Trophoblast cell (in vitro differentiated cells and primary cell): ENCODE data around the gene PRIM2.

Source experiments
- DNase-seq, 2 donors: peaks; one replicate each; pipeline ENCODE4 v3.0.0-alpha.2; 2016
- H2AFZ ChIP-seq: 2 replicates; pipeline ENCODE4 v1.6.1; 2013; ENCODE audit warnings: low read length, moderate library complexity, mild to moderate bottlenecking; ENCODE audit not compliant: insufficient read depth, poor library complexity
- H2AK5ac ChIP-seq: 2 replicates; pipeline ENCODE4 v1.6.1; 2013; ENCODE audit warnings: mild to moderate bottlenecking, low read length
- H2BK120ac ChIP-seq: 2 replicates; pipeline ENCODE4 v1.6.1; 2013; ENCODE audit warnings: low read length, mild to moderate bottlenecking, moderate library complexity; ENCODE audit not compliant: insufficient read depth, poor library complexity
- H2BK12ac ChIP-seq: 2 replicates; pipeline ENCODE4 v1.6.1; 2013; ENCODE audit warnings: mild to moderate bottlenecking, low read length, moderate library complexity
- H2BK5ac ChIP-seq: 2 replicates; pipeline ENCODE4 v1.6.1; 2013; ENCODE audit warnings: low read length, low read depth, moderate library complexity, mild to moderate bottlenecking; ENCODE audit not compliant: poor library complexity
- H3K14ac ChIP-seq: 2 replicates; pipeline ENCODE4 v1.6.1; 2013; ENCODE audit warnings: mild to moderate bottlenecking, low read length
- H3K18ac ChIP-seq: 2 replicates; pipeline ENCODE4 v1.6.1; 2013; ENCODE audit warnings: mild to moderate bottlenecking, low read length
- H3K23ac ChIP-seq: 2 replicates; pipeline ENCODE4 v1.6.1; 2013; ENCODE audit warnings: low read length
- H3K27ac ChIP-seq: 2 replicates; pipeline ENCODE4 v1.5.1; 2013; ENCODE audit warnings: low read depth, mild to moderate bottlenecking, inconsistent platforms, low read length, moderate library complexity
- H3K27me3 ChIP-seq: 2 replicates; pipeline ENCODE4 v1.6.1; 2013; ENCODE audit warnings: inconsistent platforms, mild to moderate bottlenecking, low read length, moderate library complexity; ENCODE audit not compliant: insufficient read depth
- H3K36me3 ChIP-seq, 2 experiments: 1 replicate in 1 of 2; 2 replicates in 1 of 2; pipeline ENCODE4 v1.6.1; 2013; ENCODE audit warnings: low read length in 2 of 2, mild to moderate bottlenecking in 2 of 2, moderate library complexity in 1 of 2; ENCODE audit not compliant: insufficient read depth in 2 of 2, control insufficient read depth in 1 of 2
- H3K4ac ChIP-seq: 2 replicates; pipeline ENCODE4 v1.6.1; 2013; ENCODE audit warnings: low read depth, mild to moderate bottlenecking, low read length, moderate library complexity
- H3K4me1 ChIP-seq, 2 experiments: 1 replicate in 1 of 2; 2 replicates in 1 of 2; pipeline ENCODE4 v1.6.1; 2013; ENCODE audit warnings: low read length in 2 of 2, mild to moderate bottlenecking in 2 of 2, moderate library complexity in 1 of 2; ENCODE audit not compliant: insufficient read depth in 2 of 2, control insufficient read depth in 1 of 2
- H3K4me2 ChIP-seq: 2 replicates; pipeline ENCODE4 v1.6.1; 2013; ENCODE audit warnings: inconsistent platforms, mild to moderate bottlenecking, low read length, moderate library complexity
- H3K4me3 ChIP-seq: 2 replicates; pipeline ENCODE4 v1.5.1; 2013; ENCODE audit warnings: mild to moderate bottlenecking, low read depth, low read length, inconsistent platforms
- H3K79me1 ChIP-seq: one replicate; pipeline ENCODE4 v1.6.1; 2013; ENCODE audit warnings: low read length
- H3K79me2 ChIP-seq: 2 replicates; pipeline ENCODE4 v1.6.1; 2013; ENCODE audit warnings: low read length, mild to moderate bottlenecking; ENCODE audit not compliant: control insufficient read depth, insufficient read depth, poor library complexity
- H3K9ac ChIP-seq: 2 replicates; pipeline ENCODE4 v1.6.1; 2013; ENCODE audit warnings: mild to moderate bottlenecking, low read length
- H3K9me3 ChIP-seq: 2 replicates; pipeline ENCODE4 v1.6.1; 2013; ENCODE audit warnings: low read depth, mild to moderate bottlenecking, control low read depth, inconsistent platforms, low read length; ENCODE audit not compliant: insufficient read depth
- H4K12ac ChIP-seq: 2 replicates; pipeline ENCODE4 v1.6.1; 2013; ENCODE audit warnings: low read depth, mild to moderate bottlenecking, low read length, moderate library complexity
- H4K8ac ChIP-seq: 2 replicates; pipeline ENCODE4 v1.6.1; 2013; ENCODE audit warnings: low read depth, mild to moderate bottlenecking, low read length, moderate library complexity
- H4K91ac ChIP-seq: one replicate; pipeline ENCODE4 v1.6.1; 2013; ENCODE audit warnings: low read depth, mild to moderate bottlenecking, low read length, moderate library complexity
- WGBS: extraction: QIAGEN DNeasy Blood & Tissue Kit; methylation state at CpG from one replicate; pipeline ENCODE4 v1.1.7; 2013; ENCODE audit warnings: missing lambda C conversion rate; ENCODE audit not compliant: insufficient read length, insufficient coverage; ENCODE audit errors: extremely low coverage; 5-methylcytosine and 5-hydroxymethylcytosine counted together

The PRIM2 gene

GRCh38 chr6:57303931-57304681 lies 13.3 kb upstream of the PRIM2 start:
- Histone ChIP-seq H4K8ac (no peak overlapping the region), H3K4ac (no peak overlapping the region), H2AFZ (no peak overlapping the region), H3K9ac (no peak overlapping the region), H3K4me1 (no peaks in the 10 kb centered on the region), H2AK5ac (no peak overlapping the region), H2BK120ac (no peak overlapping the region), H4K91ac (no peak overlapping the region), H3K4me3 (no peak overlapping the region), H3K9me3 (no peaks in the 10 kb centered on the region), H2BK5ac (no peak overlapping the region), H3K27ac (no peak overlapping the region), H3K27me3 (no peaks in the 10 kb centered on the region), H2BK12ac (no peak overlapping the region), H3K79me2 (no peaks in the 10 kb centered on the region), H3K79me1 (no peaks in the 10 kb centered on the region), H3K36me3 (no peaks in the 10 kb centered on the region), H3K14ac (no peak overlapping the region), H3K23ac (no peak overlapping the region), H4K12ac (no peak overlapping the region), H3K18ac (no peak overlapping the region), H3K4me2 (no peak overlapping the region)
- no CpG with 5 or more reads among the region's 1 CpG for WGBS
- DNase-seq = no peak

GRCh38 chr6:57305107-57305506 lies 12.3 kb upstream of the PRIM2 start:
- no peak overlapping the region for H3K18ac ChIP-seq
- H3K79me1 ChIP-seq = no peaks in the 10 kb centered on the region
- H2BK120ac ChIP-seq = no peak overlapping the region
- no peak overlapping the region for H2BK12ac ChIP-seq
- no peaks in the 10 kb centered on the region for H3K4me1 ChIP-seq
- H3K9ac ChIP-seq = no peak overlapping the region
- H4K8ac ChIP-seq = no peak overlapping the region
- H3K27ac ChIP-seq = no peak overlapping the region
- H3K4me3 ChIP-seq = no peak overlapping the region
- H2BK5ac ChIP-seq = no peak overlapping the region
- H3K27me3 ChIP-seq = no peaks in the 10 kb centered on the region
- no peaks in the 10 kb centered on the region for H3K9me3 ChIP-seq
- H3K14ac ChIP-seq = no peak overlapping the region
- H3K36me3 ChIP-seq = no peaks in the 10 kb centered on the region
- no peaks in the 10 kb centered on the region for H3K79me2 ChIP-seq
- no peak overlapping the region for H4K12ac ChIP-seq
- H2AK5ac ChIP-seq = no peak overlapping the region
- no peak for DNase-seq
- H3K4ac ChIP-seq = no peak overlapping the region
- H4K91ac ChIP-seq = no peak overlapping the region
- H2AFZ ChIP-seq = no peak overlapping the region
- no peak overlapping the region for H3K23ac ChIP-seq
- no peak overlapping the region for H3K4me2 ChIP-seq
- no CpG with 5 or more reads among the region's 3 CpGs for WGBS

- Histone ChIP-seq H2AFZ (no peak overlapping the region), H2AK5ac (no peak overlapping the region), H3K4me1 (no peaks in the 10 kb centered on the region), H3K9ac (no peak overlapping the region), H3K4ac (no peak overlapping the region), H3K9me3 (no peaks in the 10 kb centered on the region), H3K79me2 (no peaks in the 10 kb centered on the region), H2BK120ac (no peak overlapping the region), H3K4me2 (no peak overlapping the region), H3K79me1 (no peaks in the 10 kb centered on the region), H2BK5ac (no peak overlapping the region), H4K8ac (no peak overlapping the region), H3K27ac (no peak overlapping the region), H3K14ac (no peak overlapping the region), H3K27me3 (no peaks in the 10 kb centered on the region), H4K12ac (no peak overlapping the region), H3K4me3 (no peak overlapping the region), H4K91ac (no peak overlapping the region), H3K36me3 (no peaks in the 10 kb centered on the region), H2BK12ac (no peak overlapping the region), H3K23ac (no peak overlapping the region), H3K18ac (no peak overlapping the region)
- WGBS = no CpG with 5 or more reads among the region's 2 CpGs
- DNase-seq = no peak
These were observed 11.7 kb upstream of the PRIM2 start for GRCh38 chr6:57305761-57306160.

- H3K36me3 ChIP-seq = no peaks in the 10 kb centered on the region
- no peak for DNase-seq
- H2AK5ac ChIP-seq = no peak overlapping the region
- H2BK120ac ChIP-seq = no peak overlapping the region
- no peak overlapping the region for H3K27ac ChIP-seq
- no peaks in the 10 kb centered on the region for H3K79me2 ChIP-seq
- no peak overlapping the region for H3K4ac ChIP-seq
- H3K18ac ChIP-seq = no peak overlapping the region
- H3K9me3 ChIP-seq = peaks cover 2% of the 10 kb centered on the region
- H2BK5ac ChIP-seq = no peak overlapping the region
- H4K91ac ChIP-seq = no peak overlapping the region
- no peak overlapping the region for H2BK12ac ChIP-seq
- H4K8ac ChIP-seq = no peak overlapping the region
- no peaks in the 10 kb centered on the region for H3K4me1 ChIP-seq
- H3K4me2 ChIP-seq = no peak overlapping the region
- no peak overlapping the region for H3K9ac ChIP-seq
- H2AFZ ChIP-seq = no peak overlapping the region
- no peaks in the 10 kb centered on the region for H3K79me1 ChIP-seq
- no peak overlapping the region for H3K4me3 ChIP-seq
- no peak overlapping the region for H3K23ac ChIP-seq
- H4K12ac ChIP-seq = no peak overlapping the region
- H3K14ac ChIP-seq = no peak overlapping the region
- WGBS = no CpG with 5 or more reads among the region's 5 CpGs
- no peaks in the 10 kb centered on the region for H3K27me3 ChIP-seq
These were observed 11.2 kb upstream of the PRIM2 start for GRCh38 chr6:57306273-57306672.
